Small intestine (tissue), 7 donors: ENCODE results near the gene RSPO3. TPM values are rescaled to one million over a fixed set of nuclear protein-coding genes. Genes with fewer than 3 reads are reported as not detected.
A peak's percentile ranks its signal among the peaks of the same experiment; 100 is the strongest.

ENCODE experiments used
- DNase-seq, 2 donors: peaks; one replicate each; pipeline versions ENCODE4 v3.0.0 to v3.0.0-alpha.2; 2013
- FAIRE-seq: peaks from 2 replicates; lab custom pipeline; 2012; peaks lifted over from hg19 to GRCh38; lab: Jason Lieb, UNC
- H3K27ac ChIP-seq, 3 donors: one replicate each; pipeline ENCODE4 v1.5.1; 2013; ENCODE audit warnings: low read length in 2 of 3, mild to moderate bottlenecking in 2 of 3, control low read depth in 1 of 3, inconsistent platforms in 1 of 3, low read depth in 1 of 3, moderate library complexity in 1 of 3
- H3K27me3 ChIP-seq, 3 donors: one replicate each; pipeline ENCODE4 v1.6.1; 2013; ENCODE audit warnings: low read length in 3 of 3, inconsistent platforms in 1 of 3; ENCODE audit not compliant: control insufficient read depth in 3 of 3, insufficient read depth in 3 of 3
- H3K36me3 ChIP-seq, 3 donors: one replicate each; pipeline ENCODE4 v1.6.1; 2013; ENCODE audit warnings: low read length in 3 of 3, inconsistent platforms in 1 of 3, low read depth in 1 of 3, mild to moderate bottlenecking in 1 of 3, moderate library complexity in 1 of 3; ENCODE audit not compliant: control insufficient read depth in 3 of 3, insufficient read depth in 2 of 3
- H3K4me1 ChIP-seq, 3 donors: one replicate each; pipeline ENCODE4 v1.6.1; 2013; ENCODE audit warnings: low read length in 2 of 3, inconsistent platforms in 1 of 3, low read depth in 1 of 3, mild to moderate bottlenecking in 1 of 3, moderate library complexity in 1 of 3; ENCODE audit not compliant: control insufficient read depth in 3 of 3, insufficient read depth in 2 of 3
- H3K4me3 ChIP-seq, 3 donors: one replicate each; pipeline ENCODE4 v1.5.1; 2013; ENCODE audit warnings: low read length in 3 of 3, control low read depth in 1 of 3, inconsistent platforms in 1 of 3, low read depth in 1 of 3, mild to moderate bottlenecking in 1 of 3, moderate library complexity in 1 of 3
- H3K9me3 ChIP-seq, 2 donors: one replicate each; pipeline ENCODE4 v1.6.1; 2013; ENCODE audit warnings: low read depth in 1 of 2, low read length in 1 of 2; ENCODE audit not compliant: control insufficient read depth in 2 of 2, insufficient read depth in 1 of 2
- WGBS, 3 donors: extraction: QIAGEN DNeasy Blood & Tissue Kit; methylation state at CpG; one replicate each; pipeline ENCODE4 v1.1.7; 2013; 5-methylcytosine and 5-hydroxymethylcytosine counted together
- polyA plus RNA-seq, 4 donors: library from polyadenylated mRNA; stranded (reverse) in 3 of 4; unstranded in 1 of 4; fragments of 200-250 nt in 3 of 4; fragments of 120-200 nt in 1 of 4; gene quantifications; one replicate each; pipeline versions ENCODE4 v1.2.1 to v1.2.3, GENCODE V29; 2013
- donor health status: healthy with polysubstance abuse.
- donor health status: control.
- donor health status: control.
- donor health status: Bipolar disorder and iron deficiency.
- donor health status: healthy.

Gene RSPO3
- polyA plus RNA-seq, 4 donors: 0.54 to 6.7 (median 1.6) TPM; not detected in 1

DNA sequence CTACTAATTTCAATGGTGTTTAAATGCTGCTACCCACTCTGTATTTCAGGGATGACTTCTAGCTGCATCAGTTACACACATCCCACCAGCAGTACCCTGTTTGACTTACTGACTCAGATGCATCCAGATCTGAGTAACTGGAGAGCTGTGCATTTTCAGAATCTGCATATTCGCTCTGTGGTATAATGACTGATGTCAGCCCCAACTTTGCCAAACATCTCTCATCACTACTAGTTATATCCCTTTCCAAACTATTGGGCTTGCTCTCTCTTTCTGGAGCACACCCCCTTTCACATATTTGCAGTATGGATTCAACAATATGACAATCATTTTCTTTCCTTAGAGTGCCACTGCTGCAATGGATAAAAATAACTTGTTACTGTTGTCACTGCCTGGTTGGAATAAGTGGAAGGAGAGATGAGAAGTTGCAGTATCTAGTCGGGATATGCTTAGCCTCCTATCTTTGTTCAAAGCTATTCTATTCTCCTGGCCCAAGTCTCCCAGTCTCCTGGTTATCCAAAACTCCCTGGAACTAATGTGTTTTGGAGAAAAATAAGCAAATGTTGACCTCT lies 3.3 kb upstream of the RSPO3 start:
- DNase-seq (no peak), FAIRE-seq (no peak)
- Histone ChIP-seq H3K27me3 (peaks cover 7 to 42% (median 19%) of the 10 kb centered on the region in 3 donors), H3K27ac (no peak overlapping the region), H3K36me3 (no peaks in the 10 kb centered on the region), H3K4me3 (no peak overlapping the region), H3K4me1 (peaks cover 0 to 4% (median 0%) of the 10 kb centered on the region in 3 donors), H3K9me3 (no peaks in the 10 kb centered on the region)
- WGBS, 3 donors: 59 to 68% (median 63%) methylated on average over 2 of the region's 2 CpGs

DNA sequence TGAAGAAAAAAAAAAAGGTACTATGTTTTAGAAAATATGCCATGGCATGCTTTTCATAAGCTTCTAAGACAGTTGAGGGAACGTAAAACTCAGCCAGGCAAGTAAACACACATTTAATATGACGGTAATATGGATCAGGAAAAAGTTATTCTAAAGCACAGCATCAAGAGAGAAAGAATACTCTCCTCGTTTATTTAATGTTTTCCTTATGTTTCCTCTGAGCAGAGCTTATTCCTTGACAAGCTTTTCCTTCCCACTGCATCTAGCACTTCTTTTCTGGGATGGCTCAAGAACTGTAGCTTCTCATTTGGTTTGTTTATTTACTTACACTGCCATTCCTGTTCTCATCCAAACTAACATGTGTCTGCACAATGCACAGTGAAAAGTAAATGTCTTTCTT lies 2.7 kb upstream of the RSPO3 start:
- H3K9me3 ChIP-seq: no peaks in the 10 kb centered on the region
- 47 to 57% (median 47%) methylated on average over 3 of the region's 3 CpGs for WGBS, 3 donors
- no peak overlapping the region for H3K27ac ChIP-seq
- DNase-seq (no peak), FAIRE-seq (no peak)
- H3K27me3 ChIP-seq: peaks cover 13 to 48% (median 23%) of the 10 kb centered on the region in 3 donors
- H3K4me1 ChIP-seq: peaks cover 0 to 4% (median 0%) of the 10 kb centered on the region in 3 donors
- no peak overlapping the region for H3K4me3 ChIP-seq
- no peaks in the 10 kb centered on the region for H3K36me3 ChIP-seq

DNA sequence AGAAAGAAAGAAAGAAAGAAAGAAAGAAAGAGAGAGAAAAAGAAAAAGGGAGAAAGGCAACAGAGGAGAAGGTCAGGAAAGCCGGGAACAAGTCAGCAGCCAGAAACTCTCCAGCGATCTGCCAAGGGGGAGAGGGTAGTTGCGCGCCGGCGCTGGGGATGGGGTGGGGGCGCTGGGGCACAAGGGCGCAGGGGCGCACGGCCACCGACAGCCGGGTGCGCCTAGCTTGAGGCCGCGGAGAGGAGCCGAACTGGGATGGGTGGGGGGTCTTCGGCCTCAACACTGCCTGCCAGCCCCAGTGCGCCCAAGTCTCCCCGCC lies 533 bp upstream of the RSPO3 start:
- no peak for FAIRE-seq
- Histone ChIP-seq H3K4me3 (peak overlapping the region; percentile 21 to 46 (median 29)), H3K9me3 (no peaks in the 10 kb centered on the region), H3K36me3 (no peaks in the 10 kb centered on the region), H3K4me1 (peaks cover 0 to 4% (median 0%) of the 10 kb centered on the region in 3 donors), H3K27ac (peak overlapping the region in 1 of 3 donors; percentile 76), H3K27me3 (peaks cover 15 to 57% (median 26%) of the 10 kb centered on the region in 3 donors)
- DNase-seq: no peak
- WGBS, 3 donors: 1 to 4% (median 3%) methylated on average over 3 to 19 of the region's 19 CpGs

DNA sequence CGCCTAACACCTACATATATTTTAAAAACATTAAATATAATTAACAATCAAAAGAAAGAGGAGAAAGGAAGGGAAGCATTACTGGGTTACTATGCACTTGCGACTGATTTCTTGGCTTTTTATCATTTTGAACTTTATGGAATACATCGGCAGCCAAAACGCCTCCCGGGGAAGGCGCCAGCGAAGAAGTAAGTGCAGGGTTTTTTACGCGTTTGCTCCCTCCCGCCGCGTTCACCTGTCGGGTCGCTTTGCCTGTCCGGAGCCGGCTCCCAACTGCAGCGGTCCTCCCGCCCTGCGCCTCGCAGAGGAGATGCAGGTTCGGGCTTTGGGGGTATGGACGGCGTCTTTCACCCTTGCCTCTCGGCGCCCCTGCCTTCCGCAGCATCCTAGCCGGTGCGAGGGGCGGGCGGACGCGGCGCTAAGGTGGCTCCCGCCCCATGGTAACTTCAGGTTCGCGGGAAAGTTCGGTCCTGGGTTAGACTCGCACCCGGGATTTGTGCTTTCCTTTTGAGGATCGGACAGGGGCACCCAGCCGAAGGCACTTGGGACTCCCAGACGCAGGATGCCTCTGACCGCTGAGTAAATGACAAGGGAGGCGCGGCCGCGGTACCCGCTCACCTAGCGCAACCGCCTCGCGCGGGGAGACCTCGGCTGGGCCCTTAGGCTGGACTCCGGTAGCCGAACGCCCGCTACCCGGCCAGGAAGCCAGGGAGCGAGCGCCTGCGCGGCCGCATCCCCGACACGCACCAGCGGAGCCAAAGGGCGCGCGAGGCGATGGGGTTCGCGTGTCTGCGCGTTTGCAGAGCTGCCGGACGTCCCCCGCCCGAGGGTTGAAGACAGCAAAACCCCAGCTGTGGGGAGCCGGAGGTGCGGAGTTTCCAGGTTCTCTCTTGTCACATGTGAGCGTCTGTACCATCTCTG lies 891 bp downstream of the RSPO3 start:
- FAIRE-seq: no peak
- Histone ChIP-seq H3K27me3 (peaks cover 15 to 57% (median 26%) of the 10 kb centered on the region in 3 donors), H3K4me1 (peaks cover 0 to 4% (median 0%) of the 10 kb centered on the region in 3 donors), H3K9me3 (no peaks in the 10 kb centered on the region), H3K4me3 (peak overlapping the region; percentile 23 to 50 (median 30)), H3K27ac (peak overlapping the region in 1 of 3 donors; percentile 45), H3K36me3 (no peaks in the 10 kb centered on the region)
- WGBS, 3 donors: 1 to 4% (median 4%) methylated on average over 73 to 82 of the region's 82 CpGs
- peak in 1 of 2 donors; percentile 18 for DNase-seq

DNA sequence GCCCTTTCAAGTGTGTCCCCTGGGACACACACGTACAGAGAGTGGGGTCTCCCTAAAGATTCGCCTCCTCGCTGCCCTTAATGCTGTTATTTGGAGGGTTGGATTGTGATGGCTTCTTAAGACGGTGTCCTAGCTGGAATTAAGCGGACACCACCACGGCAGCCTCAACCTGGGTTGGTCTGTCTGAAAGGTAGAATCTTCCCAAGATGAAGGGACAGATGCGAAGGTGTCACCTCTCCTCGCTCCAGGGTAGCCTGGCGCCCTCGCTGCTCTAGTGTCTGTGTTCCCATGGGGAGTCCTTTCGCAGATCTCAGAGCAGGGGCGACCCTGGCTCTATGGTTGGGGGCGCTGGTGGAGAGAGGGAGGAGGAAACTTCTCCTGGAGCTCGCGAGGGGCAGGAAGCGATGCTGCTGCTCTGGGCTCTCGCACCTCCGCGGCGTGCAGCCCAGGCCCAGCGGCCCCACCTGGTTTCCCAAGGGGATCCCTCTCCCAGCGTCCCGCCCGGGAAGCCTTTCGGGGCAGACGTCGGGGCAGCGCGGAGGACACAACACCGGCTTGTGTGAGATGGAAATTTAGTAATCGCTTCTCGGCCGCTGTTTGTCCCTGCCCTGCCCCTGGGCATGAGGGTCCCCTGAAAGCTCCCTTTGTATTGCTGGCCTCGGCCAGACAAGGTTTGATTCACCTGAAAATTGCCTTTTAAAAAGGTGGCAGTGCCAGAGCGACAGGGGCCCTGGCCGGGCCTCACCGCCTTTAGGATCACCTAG lies 1.7 kb downstream of the RSPO3 start:
- peak overlapping the region in 2 of 3 donors; percentile 23 to 50 for H3K4me3 ChIP-seq
- no peak for FAIRE-seq
- peaks cover 15 to 55% (median 26%) of the 10 kb centered on the region in 3 donors for H3K27me3 ChIP-seq
- 3 to 9% (median 6%) methylated on average over 37 of the region's 37 CpGs for WGBS, 3 donors
- peak in 1 of 2 donors; percentile 6 for DNase-seq
- H3K4me1 ChIP-seq: peaks cover 0 to 4% (median 0%) of the 10 kb centered on the region in 3 donors
- H3K9me3 ChIP-seq: no peaks in the 10 kb centered on the region
- peak overlapping the region in 1 of 3 donors; percentile 45 for H3K27ac ChIP-seq
- no peaks in the 10 kb centered on the region for H3K36me3 ChIP-seq

DNA sequence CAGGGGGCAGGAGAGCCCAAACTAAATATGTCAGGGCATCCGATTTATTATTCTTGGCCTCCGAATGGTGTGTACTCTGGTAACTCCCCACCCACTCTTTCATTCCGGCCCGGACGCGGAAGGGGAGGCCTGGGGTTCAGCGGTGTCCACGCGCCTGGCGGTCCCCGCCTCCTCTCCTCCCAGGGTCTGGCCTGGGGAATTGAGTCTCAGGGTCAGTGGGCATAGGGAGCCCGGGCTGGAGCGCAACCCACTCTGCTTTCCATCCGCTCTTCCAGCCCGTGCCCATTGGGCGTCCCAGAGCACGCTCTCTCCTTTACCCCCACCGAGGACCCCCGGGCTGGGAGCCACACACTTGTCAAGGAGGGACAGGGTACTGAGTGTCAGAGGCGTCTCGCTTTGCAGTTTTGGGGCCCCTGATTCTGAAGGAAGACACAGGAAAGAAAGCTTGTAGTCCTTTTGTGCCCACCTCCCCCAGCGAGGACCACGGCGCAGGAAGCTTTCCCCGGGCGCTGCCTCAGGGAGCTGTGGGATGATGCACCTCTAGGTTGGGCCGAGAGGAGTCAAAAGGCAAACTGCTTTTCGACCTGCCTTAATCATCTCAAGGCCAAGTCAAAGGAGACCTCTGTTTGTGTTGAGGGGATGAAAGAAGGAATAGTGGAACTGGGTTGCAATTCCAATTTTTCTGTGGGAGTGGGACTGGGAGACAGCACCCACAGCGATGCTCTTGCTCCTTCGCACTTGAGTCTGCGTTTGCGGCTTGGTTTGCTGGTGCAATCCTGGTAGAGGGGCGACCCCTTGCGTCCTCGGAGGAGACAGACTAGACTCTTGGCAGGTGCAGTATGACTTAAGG lies 2.5 kb downstream of the RSPO3 start:
- peaks cover 15 to 48% (median 26%) of the 10 kb centered on the region in 3 donors for H3K27me3 ChIP-seq
- H3K4me3 ChIP-seq: peak overlapping the region in 1 of 3 donors; percentile 50
- H3K36me3 ChIP-seq: no peaks in the 10 kb centered on the region
- H3K9me3 ChIP-seq: no peaks in the 10 kb centered on the region
- FAIRE-seq (no peak), DNase-seq (peak; percentile 26 to 65)
- peaks cover 0 to 4% (median 0%) of the 10 kb centered on the region in 3 donors for H3K4me1 ChIP-seq
- H3K27ac ChIP-seq: no peak overlapping the region
- 4 to 8% (median 7%) methylated on average over 35 of the region's 35 CpGs for WGBS, 3 donors

DNA sequence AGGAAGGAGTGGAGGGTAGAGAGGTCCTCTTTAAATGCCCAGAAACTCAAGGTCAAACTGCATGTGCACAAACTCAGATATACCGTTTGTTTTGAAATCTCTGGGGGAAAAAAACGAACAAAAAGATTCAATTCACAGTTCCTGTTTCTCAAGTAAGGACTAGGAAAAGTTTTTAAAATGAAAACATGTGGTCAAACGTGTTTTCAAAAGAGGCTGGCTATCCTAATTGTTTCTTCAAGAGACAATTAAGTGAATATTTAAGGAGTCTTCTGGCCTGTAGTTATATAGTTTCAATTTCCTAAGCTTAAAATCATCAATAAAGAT lies 3.1 kb downstream of the RSPO3 start:
- H3K4me3 ChIP-seq: no peak overlapping the region
- no peaks in the 10 kb centered on the region for H3K9me3 ChIP-seq
- no peak overlapping the region for H3K27ac ChIP-seq
- H3K36me3 ChIP-seq: no peaks in the 10 kb centered on the region
- FAIRE-seq: no peak
- peaks cover 15 to 46% (median 26%) of the 10 kb centered on the region in 3 donors for H3K27me3 ChIP-seq
- WGBS, 3 donors: 9 to 17% (median 11%) methylated on average over 3 of the region's 3 CpGs
- peaks cover 0 to 4% (median 0%) of the 10 kb centered on the region in 3 donors for H3K4me1 ChIP-seq
- no peak for DNase-seq
